Heart left ventricle (tissue), 16 donors: ENCODE results near the gene ASB17. TPM values are rescaled to one million over a fixed set of nuclear protein-coding genes. Genes with fewer than 3 reads are reported as not detected.

Experiments
- ATAC-seq, 4 donors: fragments of 200-7000 bp; cut with Tn5 transposase; one replicate each; pipeline ENCODE4 v1.9.1; 2020 to 2022; ENCODE audit warnings: moderate library complexity in 4 of 4, mild to moderate bottlenecking in 3 of 4, moderate number of reproducible peaks in 1 of 4
- DNase-seq, 5 donors: peaks; one replicate each; pipeline ENCODE4 v3.0.0-alpha.2; 2020
- H3K27ac ChIP-seq, 12 donors: fragments of 200-600 bp; sonication (generic) in 4 of 12; one replicate each; pipeline versions ENCODE4 v1.5.0 to v1.8.0; 2016 to 2022; ENCODE audit warnings: mild to moderate bottlenecking in 2 of 12
- H3K27me3 ChIP-seq, 9 donors: fragments of 200-600 bp; sonication (generic) in 2 of 9; one replicate each; pipeline versions ENCODE4 v1.5.1 to v1.8.0; 2016 to 2022; ENCODE audit warnings: mild to moderate bottlenecking in 3 of 9
- H3K36me3 ChIP-seq, 9 donors: fragments of 200-600 bp; sonication (generic) in 2 of 9; one replicate each; pipeline versions ENCODE4 v1.5.0 to v1.8.0; 2018 to 2022; ENCODE audit warnings: mild to moderate bottlenecking in 2 of 9
- H3K4me1 ChIP-seq, 12 donors: fragments of 200-600 bp; sonication (generic) in 4 of 12; one replicate each; pipeline versions ENCODE4 v1.5.0 to v1.8.0; 2016 to 2022; ENCODE audit warnings: mild to moderate bottlenecking in 3 of 12
- H3K4me3 ChIP-seq, 12 donors: fragments of 200-600 bp; sonication (generic) in 4 of 12; one replicate each; pipeline versions ENCODE4 v1.5.0 to v1.8.0; 2017 to 2022; ENCODE audit warnings: mild to moderate bottlenecking in 9 of 12, moderate library complexity in 4 of 12
- H3K9me3 ChIP-seq, 12 donors: fragments of 200-600 bp; sonication (generic) in 4 of 12; one replicate each; pipeline versions ENCODE4 v1.5.0 to v1.8.0; 2016 to 2022; ENCODE audit warnings: mild to moderate bottlenecking in 1 of 12
- CTCF ChIP-seq, 12 donors: fragments of 200-600 bp; sonication (generic) in 4 of 12; IDR thresholded peaks; one replicate each; pipeline versions ENCODE4 v1.5.0 to v1.8.0; 2018 to 2022; ENCODE audit warnings: antibody characterized with exemption in 12 of 12, mild to moderate bottlenecking in 5 of 12
- POLR2A ChIP-seq, 2 donors: fragments of 450-650 bp; IDR thresholded peaks; one replicate each; pipeline ENCODE4 v1.6.1; 2017; ENCODE audit warnings: antibody characterized with exemption in 2 of 2, mild to moderate bottlenecking in 2 of 2, moderate library complexity in 2 of 2
- WGBS, 4 donors: extraction: QIAGEN DNeasy Blood & Tissue Kit in 2 of 4; methylation state at CpG; one replicate each; pipeline versions ENCODE4 v1.1.5 to v1.1.7; 2013 to 2018; 5-methylcytosine and 5-hydroxymethylcytosine counted together
- intact Hi-C, 10 donors: fragments of 100-400 bp; cut with DNase I; formaldehyde crosslinking; loops; one replicate each; pipeline versions ENCODE4 v1.11.1 to v1.14.2; 2022
- polyA plus RNA-seq, 2 donors: library from polyadenylated mRNA; stranded (reverse); fragments of 200-250 nt; gene quantifications; one replicate each; pipeline ENCODE4 v1.2.3, GENCODE V29; 2013
- total RNA-seq, 9 donors: library from RNA; depleted of rRNA in 2 of 9; stranded (reverse); fragments of >200 nt in 2 of 9; fragmentation: NEBNext Ultra II Directional in 3 of 9; extraction: Animal tissue kit (Norgen Biotek cat#: 25700) in 3 of 9; gene quantifications; one replicate each; pipeline versions ENCODE4 v1.1.0 to v1.2.4, GENCODE V29; 2016 to 2023
- donor health status: ischemic (EF 13 %, LVEDD 7.1; RV severe dilation, severe dysfunction).
- donor health status: healthy with polysubstance abuse.
- donor health status: DM: no; HTN: yes; CAD: no.
- donor health status: DM: no; HTN: no; CAD: no.
- donor health status: ischemic (EF 25% LVEDD 6.9; RV normal size, moderate dysfunction).
- donor health status: ischemic (EF 25% LVEDD 5.7; RV mildly dilated, moderate dysfunction).
- donor health status: healthy.
- donor health status: DM: yes; HTN: yes; CAD: no.
- donor health status: ischemic (EF 35%, LVEDD 5.7; RV mildly dilated, moderate dysfunction).
- donor health status: nonischemic (EF 11% LVEDD 7.7; RV severe dilation, severe dysfunction).
- donor health status: DM: yes; HTN: yes; CAD: no.
- donor health status: PGD.
- donor health status: ischemic (EF 29% LVEDD 5.4; RV normal size, mild dysfunction).
- donor health status: nonischemic (EF 23%, LVEDD 6.1; RV moderate dilation, normal function).

Gene ASB17
- total and polyA plus RNA-seq, 11 donors, result not detected

GRCh38 chr1:75879985-75880384, 52.2 kb downstream of the ASB17 start:
- TF ChIP-seq POLR2A (IDR thresholded peaks at IDR 0.05) (no peak), CTCF (IDR thresholded peaks at IDR 0.05) (no peak)
- intact Hi-C loops, result no loop called here
- Histone ChIP-seq H3K27ac (no peak overlapping the region), H3K4me1 (no peaks in the 10 kb centered on the region), H3K9me3 (no peaks in the 10 kb centered on the region), H3K27me3 (no peaks in the 10 kb centered on the region), H3K36me3 (no peaks in the 10 kb centered on the region), H3K4me3 (no peak overlapping the region)
- ATAC-seq, result no peak
- no peak for DNase-seq
- WGBS, 4 donors, result 70 to 83% (median 77%) methylated on average over 1 of the region's 1 CpG

- WGBS, 4 donors, result 31 to 45% (median 40%) methylated on average over 1 of the region's 1 CpG
Observed at GRCh38 chr1:75870951-75871350, 61.3 kb downstream of the ASB17 start.

More at GRCh38 chr1:75870951-75871350, 61.3 kb downstream of the ASB17 start:
- intact Hi-C loops, result no loop called here
- H3K27me3 ChIP-seq, result no peaks in the 10 kb centered on the region
- TF ChIP-seq POLR2A (IDR thresholded peaks at IDR 0.05), result no peak
- no peaks in the 10 kb centered on the region for H3K9me3 ChIP-seq
- H3K27ac ChIP-seq, result no peak overlapping the region
- DNase-seq (no peak), ATAC-seq (no peak)
- no peak overlapping the region for H3K4me3 ChIP-seq
- no peaks in the 10 kb centered on the region for H3K4me1 ChIP-seq
- H3K36me3 ChIP-seq, result no peaks in the 10 kb centered on the region

Other genes with a start within 250 kb of the ASB17 start
- 100 to 1,000 TPM; 149 to 371 (median 253) TPM for gene ACADM, start 207.7 kb downstream of the ASB17 start, total RNA-seq
- gene ACADM, start 207.7 kb downstream of the ASB17 start, polyA plus RNA-seq, result 10 to 100 TPM; 45.4 to 85.5 TPM
- 10 to 100 TPM; 30.7 to 67.4 (median 55.1) TPM for gene RABGGTB, start 146.1 kb downstream of the ASB17 start, total RNA-seq
- 10 to 100 TPM; 43.0 to 63.3 TPM for gene RABGGTB, start 146.1 kb downstream of the ASB17 start, polyA plus RNA-seq
- under 1 TPM in 7 of 9 donors, not detected in 2; 0.19 to 0.62 (median 0.26) TPM for gene MSH4, start 135.5 kb downstream of the ASB17 start, total RNA-seq
- gene MSH4, start 135.5 kb downstream of the ASB17 start, polyA plus RNA-seq, result under 1 TPM; 0.06 to 0.27 TPM
- gene ST6GALNAC3, start 142.3 kb upstream of the ASB17 start, total RNA-seq, result 1 to 10 TPM; 2.5 to 7.7 (median 4.4) TPM
- 1 to 10 TPM; 2.5 to 5.0 TPM for gene ST6GALNAC3, start 142.3 kb upstream of the ASB17 start, polyA plus RNA-seq